Measurements from ENCODE around the gene BANF2. TPM values are rescaled to one million over a fixed set of nuclear protein-coding genes. Genes with fewer than 3 reads are reported as not detected.

The BANF2 gene
- not detected for total RNA-seq

- DNase-seq: no peak
- Mint-ChIP-seq H3K27ac (no peak within 1 kb of the TSS), H3K4me1 (no peaks in the 10 kb centered on the region), H3K4me3 (no peak within 1 kb of the TSS), H3K27me3 (peaks cover 6% of the 10 kb centered on the region), H3K9me3 (peaks cover 4% of the 10 kb centered on the region), H3K36me3 (ENCODE audit: low read depth) (no peaks in the 10 kb centered on the region)
- CTCF ChIA-PET: interaction anchor here (2.2 kb wide), 1 partner anchor 17 kb away, joined by 10 read pairs; the partner anchor contains the start of gene RRBP1
- POLR2A ChIA-PET: interaction anchor here (1.2 kb wide), 1 partner anchor 17 kb away, joined by 3 read pairs; no protein-coding TSS in a partner anchor
These were observed at the start of gene BANF2 for GRCh38 chr20:17699931-17700351. BANF2 (plus strand) TSS chr20:17699966; CDS start chr20:17725026, 25,060 bp downstream.

DNA sequence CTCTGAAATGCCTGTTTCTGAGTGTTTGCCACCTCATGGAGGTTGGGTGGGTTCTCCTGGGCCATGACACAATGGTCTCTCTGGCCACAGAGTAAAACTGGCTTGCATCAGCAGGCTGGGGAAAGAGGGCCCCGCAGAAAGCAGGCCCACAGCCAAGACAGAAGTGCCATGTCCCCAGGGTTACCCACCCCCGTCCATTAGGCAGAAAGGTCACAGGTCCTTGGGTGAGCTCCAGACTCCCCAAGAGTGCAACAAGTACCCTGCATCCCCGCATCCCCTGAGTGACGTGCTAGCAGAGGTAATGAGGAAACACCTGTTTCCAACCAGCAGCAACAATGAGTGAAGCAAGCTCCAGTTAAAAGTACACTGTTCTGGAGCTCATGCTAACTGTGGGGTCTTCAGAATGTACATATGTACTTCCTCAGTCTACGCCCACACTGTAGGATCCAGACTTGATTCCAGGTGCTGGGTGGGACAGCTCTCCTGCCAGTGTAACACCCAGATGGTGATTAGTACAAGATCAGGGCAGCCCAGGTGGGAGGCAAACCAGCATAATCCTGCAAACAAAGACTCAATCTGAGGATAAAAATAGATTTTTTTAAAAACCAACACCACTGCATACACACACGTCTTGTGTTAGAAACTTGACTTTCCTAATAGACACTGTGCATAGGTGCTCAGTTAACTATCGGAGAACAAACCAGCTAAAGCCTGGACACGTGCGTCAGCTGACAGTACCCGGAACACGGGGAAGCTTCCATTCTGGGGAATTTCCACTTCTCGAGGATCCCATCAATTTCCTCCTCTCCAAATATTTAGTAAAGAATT lies 49.3 kb upstream of the BANF2 start:
- no peaks in the 10 kb centered on the region for H3K9me3 Mint-ChIP-seq
- no peak overlapping the region for H3K4me3 Mint-ChIP-seq
- CTCF ChIA-PET: interaction anchor here (1.0 to 1.3 kb wide), 3 partner anchors 12 to 114 kb away, joined by 3 to 5 read pairs (median 3); partner anchors contain the start of gene RRBP1
- POLR2A ChIA-PET: no interaction called here
- H3K27ac Mint-ChIP-seq: no peak overlapping the region
- H3K4me1 Mint-ChIP-seq: peaks cover 9% of the 10 kb centered on the region
- no peak for DNase-seq
- no peaks in the 10 kb centered on the region for H3K27me3 Mint-ChIP-seq
- H3K36me3 Mint-ChIP-seq (ENCODE audit: low read depth): peaks cover 21% of the 10 kb centered on the region

DNA sequence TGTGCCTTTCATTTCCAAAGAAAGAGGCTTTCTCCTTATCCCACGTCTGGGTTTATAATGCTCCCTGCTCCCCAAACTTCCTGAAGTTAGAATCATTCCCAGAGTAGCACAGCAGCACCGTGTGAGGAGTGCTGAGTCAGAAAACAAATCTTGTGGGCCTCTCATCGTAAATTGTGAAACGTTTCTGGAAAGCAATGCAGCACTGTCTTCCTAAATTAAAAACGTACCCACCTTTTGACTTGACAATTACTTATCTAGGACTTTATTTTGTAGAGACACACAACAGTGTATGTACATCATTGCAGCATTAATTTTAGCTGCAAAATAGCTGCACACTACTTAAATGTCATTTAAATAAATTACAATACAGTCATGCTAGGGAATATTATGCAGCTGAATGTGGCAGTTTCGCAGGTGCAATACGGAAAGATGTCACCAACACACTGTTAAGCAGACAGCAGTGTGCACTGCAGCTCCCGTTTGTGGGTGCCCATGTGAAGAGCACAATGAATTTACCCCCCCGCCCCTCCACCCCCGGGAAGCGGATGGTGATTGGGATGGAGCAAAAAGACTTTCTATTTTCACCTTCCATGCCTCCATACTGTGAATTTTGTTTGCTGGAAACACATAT lies 48.5 kb upstream of the BANF2 start:
- Mint-ChIP-seq H3K27ac (no peak overlapping the region), H3K27me3 (no peaks in the 10 kb centered on the region), H3K36me3 (ENCODE audit: low read depth) (peaks cover 22% of the 10 kb centered on the region), H3K4me3 (no peak overlapping the region), H3K9me3 (no peaks in the 10 kb centered on the region), H3K4me1 (peaks cover 15% of the 10 kb centered on the region)
- CTCF ChIA-PET: interaction anchor here (1.0 kb wide), 2 partner anchors 15 to 114 kb away, joined by 3 to 4 read pairs; no protein-coding TSS in a partner anchor
- no peak for DNase-seq
- POLR2A ChIA-PET: no interaction called here

GRCh38 chr20:17651760-17652388 lies 47.9 kb upstream of the BANF2 start:
- CTCF ChIA-PET: interaction anchor here (1.0 kb wide), 2 partner anchors 14 to 115 kb away, joined by 3 to 4 read pairs; no protein-coding TSS in a partner anchor
- POLR2A ChIA-PET: no interaction called here
- Mint-ChIP-seq H3K36me3 (ENCODE audit: low read depth) (peaks cover 28% of the 10 kb centered on the region), H3K9me3 (no peaks in the 10 kb centered on the region), H3K27ac (no peak overlapping the region), H3K4me1 (peaks cover 16% of the 10 kb centered on the region), H3K27me3 (no peaks in the 10 kb centered on the region), H3K4me3 (no peak overlapping the region)
- no peak for DNase-seq

GRCh38 chr20:17652411-17652810 lies 47.4 kb upstream of the BANF2 start:
- no peak overlapping the region for H3K27ac Mint-ChIP-seq
- POLR2A ChIA-PET: no interaction called here
- no peak overlapping the region for H3K4me3 Mint-ChIP-seq
- H3K9me3 Mint-ChIP-seq: no peaks in the 10 kb centered on the region
- H3K4me1 Mint-ChIP-seq: peaks cover 16% of the 10 kb centered on the region
- CTCF ChIA-PET: interaction anchor here (1.0 kb wide), 1 partner anchor 14 kb away, joined by 4 read pairs; no protein-coding TSS in a partner anchor
- DNase-seq: no peak
- H3K36me3 Mint-ChIP-seq (ENCODE audit: low read depth): peaks cover 33% of the 10 kb centered on the region
- no peaks in the 10 kb centered on the region for H3K27me3 Mint-ChIP-seq

- peaks cover 2% of the 10 kb centered on the region for H3K9me3 Mint-ChIP-seq
- peaks cover 19% of the 10 kb centered on the region for H3K4me1 Mint-ChIP-seq
- CTCF ChIA-PET: no interaction called here
- H3K27me3 Mint-ChIP-seq: no peaks in the 10 kb centered on the region
- POLR2A ChIA-PET: no interaction called here
- no peak overlapping the region for H3K27ac Mint-ChIP-seq
- peaks cover 48% of the 10 kb centered on the region for H3K36me3 Mint-ChIP-seq (ENCODE audit: low read depth)
- H3K4me3 Mint-ChIP-seq: no peak overlapping the region
- no peak for DNase-seq
These were observed 45.7 kb upstream of the BANF2 start for GRCh38 chr20:17653835-17654648.

- Mint-ChIP-seq H3K27me3 (no peaks in the 10 kb centered on the region), H3K27ac (no peak overlapping the region), H3K36me3 (ENCODE audit: low read depth) (peaks cover 52% of the 10 kb centered on the region), H3K9me3 (peaks cover 5% of the 10 kb centered on the region), H3K4me3 (no peak overlapping the region), H3K4me1 (peaks cover 16% of the 10 kb centered on the region)
- no peak for DNase-seq
- ChIA-PET CTCF (interaction anchor here (2.0 kb wide), 1 partner anchor 28 kb away, joined by 10 read pairs; the partner anchor contains the start of gene RRBP1), POLR2A (no interaction called here)
These were observed 45.0 kb upstream of the BANF2 start for GRCh38 chr20:17654649-17655285.

DNA sequence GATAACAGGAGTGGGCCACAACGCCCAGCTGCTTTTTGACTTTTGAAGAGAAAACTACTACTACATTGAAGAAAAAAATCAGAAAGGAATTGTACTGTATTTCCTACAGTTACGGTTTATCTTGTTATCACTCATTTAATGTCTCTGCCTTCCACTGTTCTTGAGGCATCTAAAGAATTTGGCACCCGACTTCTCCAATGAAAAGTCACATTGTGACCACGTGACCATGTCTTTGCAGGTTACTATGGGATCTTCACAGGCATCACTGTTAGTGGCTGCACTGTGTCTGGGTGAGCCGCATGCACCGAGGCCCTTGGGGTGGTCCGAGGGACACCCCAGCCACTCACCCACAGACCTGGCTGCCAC lies 44.5 kb upstream of the BANF2 start:
- peaks cover 8% of the 10 kb centered on the region for H3K9me3 Mint-ChIP-seq

DNA sequence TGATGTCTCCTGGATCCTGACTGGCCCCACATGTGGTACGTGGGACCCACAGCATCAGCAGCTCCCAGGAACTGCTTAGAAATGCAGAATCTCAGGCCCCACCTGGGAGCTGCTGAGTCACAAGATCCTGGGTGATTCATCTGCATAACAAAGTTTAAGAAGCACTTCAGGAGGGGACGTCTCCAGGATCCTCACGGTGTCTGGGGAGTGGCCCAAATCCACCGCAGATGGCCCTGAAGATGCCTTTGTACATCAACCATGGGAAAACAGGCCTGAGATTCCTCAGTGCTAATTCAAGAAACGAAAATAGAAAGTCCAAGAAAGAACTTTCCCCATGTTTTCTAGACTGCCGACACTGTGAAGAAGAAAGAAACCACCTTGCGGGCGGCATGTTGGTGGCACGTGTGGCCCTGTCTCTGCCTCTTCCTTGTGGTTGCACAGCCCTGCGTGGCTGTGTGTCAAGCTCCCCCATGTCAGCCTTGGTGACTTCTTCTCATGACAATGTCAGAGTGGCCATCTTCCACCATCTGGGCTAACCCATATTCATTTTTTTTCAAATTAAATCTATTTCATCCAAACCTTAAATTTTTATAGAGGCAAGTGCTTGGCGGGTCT lies 43.8 kb upstream of the BANF2 start:
- H3K4me3 Mint-ChIP-seq: no peak overlapping the region

More for the DNA sequence above, 44.5 kb upstream of the BANF2 start:
- H3K27ac Mint-ChIP-seq: no peak overlapping the region
- peaks cover 16% of the 10 kb centered on the region for H3K4me1 Mint-ChIP-seq
- H3K4me3 Mint-ChIP-seq: no peak overlapping the region
- peaks cover 57% of the 10 kb centered on the region for H3K36me3 Mint-ChIP-seq (ENCODE audit: low read depth)
- H3K27me3 Mint-ChIP-seq: no peaks in the 10 kb centered on the region
- CTCF ChIA-PET: interaction anchor here (2.0 kb wide), 1 partner anchor 27 kb away, joined by 10 read pairs; the partner anchor contains the start of gene RRBP1
- POLR2A ChIA-PET: no interaction called here
- no peak for DNase-seq

DNA sequence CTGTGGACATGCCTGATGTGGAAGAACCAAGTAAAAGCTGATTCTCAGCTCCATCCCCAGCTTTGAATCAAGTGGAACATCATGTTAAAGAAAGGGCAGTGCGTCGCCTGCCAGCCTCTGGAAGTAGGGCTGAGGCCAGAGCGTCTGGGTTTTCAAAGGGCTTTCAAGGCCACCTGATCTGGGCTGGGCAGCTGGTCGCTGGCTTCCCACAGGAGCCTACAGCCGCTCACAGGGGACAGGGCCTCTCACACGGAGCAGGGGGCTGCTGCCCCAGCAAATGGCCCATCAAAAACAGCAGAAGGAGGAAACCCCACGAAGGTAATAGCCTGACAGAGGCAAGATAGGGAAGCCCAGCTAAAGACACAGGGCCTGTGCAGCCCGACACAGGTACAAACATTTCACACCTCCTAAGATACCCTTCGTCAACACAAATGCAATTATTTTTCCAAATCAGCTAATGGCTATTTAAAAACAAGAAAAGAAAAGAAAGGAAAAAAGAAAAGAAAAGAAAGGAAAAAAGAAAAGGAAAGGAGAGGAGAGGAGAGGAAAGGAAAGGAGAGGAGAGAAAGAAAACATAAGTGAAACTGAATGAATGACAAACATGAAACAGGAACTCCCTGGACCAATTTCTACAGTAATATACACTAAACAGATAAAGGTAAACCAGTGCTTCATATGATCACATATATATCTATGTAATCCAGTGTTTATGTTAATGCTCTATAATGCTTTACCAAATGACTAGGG lies 42.5 kb upstream of the BANF2 start:
- H3K36me3 Mint-ChIP-seq (ENCODE audit: low read depth): peaks cover 61% of the 10 kb centered on the region
- peaks cover 25% of the 10 kb centered on the region for H3K4me1 Mint-ChIP-seq
- ChIA-PET POLR2A (interaction anchor here (1.0 kb wide), 1 partner anchor 18 kb away, joined by 4 read pairs; no protein-coding TSS in a partner anchor), CTCF (no interaction called here)
- no peak overlapping the region for H3K4me3 Mint-ChIP-seq
- no peak overlapping the region for H3K27ac Mint-ChIP-seq
- peaks cover 8% of the 10 kb centered on the region for H3K9me3 Mint-ChIP-seq
- no peak for DNase-seq
- H3K27me3 Mint-ChIP-seq: no peaks in the 10 kb centered on the region

More for the DNA sequence above, 43.8 kb upstream of the BANF2 start:
- ChIA-PET CTCF (interaction anchor here (2.0 kb wide), 1 partner anchor 27 kb away, joined by 10 read pairs; the partner anchor contains the start of gene RRBP1), POLR2A (no interaction called here)
- H3K27ac Mint-ChIP-seq: no peak overlapping the region
- peaks cover 21% of the 10 kb centered on the region for H3K4me1 Mint-ChIP-seq
- no peaks in the 10 kb centered on the region for H3K27me3 Mint-ChIP-seq
- peaks cover 8% of the 10 kb centered on the region for H3K9me3 Mint-ChIP-seq
- peaks cover 60% of the 10 kb centered on the region for H3K36me3 Mint-ChIP-seq (ENCODE audit: low read depth)
- no peak for DNase-seq

DNA sequence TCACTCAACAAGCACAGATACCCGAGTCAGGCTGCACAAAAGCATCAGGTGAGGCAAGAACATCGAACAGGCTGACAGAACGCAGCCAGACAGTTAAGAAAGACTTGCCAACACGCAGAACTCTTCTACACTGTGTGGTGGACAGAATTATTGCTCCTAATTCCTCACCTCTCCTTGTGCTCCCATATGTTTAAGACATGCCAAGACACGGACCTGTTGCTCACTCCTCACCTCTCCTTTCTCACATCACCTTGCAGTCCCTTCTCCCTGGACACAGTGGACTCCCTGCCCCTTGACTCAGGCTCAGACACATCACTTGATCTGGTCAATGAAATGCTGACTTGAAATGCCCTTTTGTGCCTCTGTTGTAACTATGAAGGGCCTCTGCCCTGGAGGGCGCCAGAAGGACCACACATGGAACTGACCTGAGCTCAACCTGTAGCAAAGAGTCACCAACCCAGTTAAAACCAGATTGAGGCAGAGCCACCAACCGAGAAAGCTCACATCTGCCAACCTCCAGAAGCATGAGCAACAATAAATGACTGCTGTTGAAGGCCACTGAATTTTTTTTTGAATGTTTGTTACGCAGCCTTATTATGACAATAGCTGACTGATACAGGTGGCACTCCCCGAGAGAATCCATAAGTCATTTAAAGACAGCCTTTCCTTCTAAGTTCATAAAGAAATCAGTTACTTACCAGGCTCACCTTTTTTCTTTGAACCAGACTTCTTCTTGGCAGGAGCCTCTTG lies 41.7 kb upstream of the BANF2 start:
- DNase-seq: no peak
- Mint-ChIP-seq H3K27me3 (no peaks in the 10 kb centered on the region), H3K4me3 (no peak overlapping the region), H3K36me3 (ENCODE audit: low read depth) (peaks cover 65% of the 10 kb centered on the region), H3K27ac (no peak overlapping the region), H3K9me3 (peaks cover 8% of the 10 kb centered on the region), H3K4me1 (peaks cover 33% of the 10 kb centered on the region)
- POLR2A ChIA-PET: no interaction called here
- CTCF ChIA-PET: no interaction called here
